Psoas muscle (tissue), 8 donors: Measurements from ENCODE around the gene DISC1. TPM values are rescaled to one million over a fixed set of nuclear protein-coding genes. Genes with fewer than 3 reads are reported as not detected.
A peak's percentile ranks its signal among the peaks of the same experiment; 100 is the strongest.

ENCODE experiments used
- ATAC-seq, 4 donors: fragments of 200-7000 bp; cut with Tn5 transposase; one replicate each; pipeline ENCODE4 v1.9.1; 2020; ENCODE audit warnings: moderate library complexity in 3 of 4, mild to moderate bottlenecking in 2 of 4
- DNase-seq, 2 donors: peaks; one replicate each; pipeline ENCODE4 v3.0.0-alpha.2; 2020
- H3K27ac ChIP-seq: fragments of 200-600 bp; one replicate; pipeline ENCODE4 v1.8.0; 2022
- H3K27me3 ChIP-seq, 3 donors: fragments of 200-600 bp in 1 of 3; one replicate each; pipeline versions ENCODE4 v1.6.1 to v1.8.0; 2013 to 2022; ENCODE audit warnings: low read length in 2 of 3, mild to moderate bottlenecking in 2 of 3, moderate library complexity in 1 of 3; ENCODE audit not compliant: insufficient read depth in 3 of 3
- H3K36me3 ChIP-seq, 2 donors: fragments of 200-600 bp in 1 of 2; one replicate each; pipeline versions ENCODE4 v1.6.1 to v1.8.0; 2013 to 2022; ENCODE audit warnings: low read depth in 1 of 2, mild to moderate bottlenecking in 1 of 2, moderate library complexity in 1 of 2; ENCODE audit not compliant: insufficient read depth in 1 of 2
- H3K4me1 ChIP-seq: fragments of 200-600 bp; one replicate; pipeline ENCODE4 v1.8.0; 2022
- H3K4me3 ChIP-seq: fragments of 200-600 bp; one replicate; pipeline ENCODE4 v1.8.0; 2022; ENCODE audit warnings: mild to moderate bottlenecking
- H3K9me3 ChIP-seq: fragments of 200-600 bp; one replicate; pipeline ENCODE4 v1.8.0; 2022
- WGBS, 3 donors: extraction: QIAGEN DNeasy Blood & Tissue Kit; methylation state at CpG; one replicate each; pipeline versions ENCODE4 v1.1.6 to v1.1.7; 2013; 5-methylcytosine and 5-hydroxymethylcytosine counted together
- intact Hi-C, 2 donors: fragments of 100-400 bp; cut with DNase I; formaldehyde crosslinking; loops; one replicate each; pipeline versions ENCODE4 v1.11.0 to v1.14.2; 2022
- polyA plus RNA-seq, 3 donors: library from polyadenylated mRNA; stranded (reverse); fragments of 200-250 nt; gene quantifications; one replicate each; pipeline ENCODE4 v1.2.3, GENCODE V29; 2013
- total RNA-seq, 4 donors: library from RNA; stranded (reverse); fragmentation: NEBNext Ultra II Directional in 2 of 4; extraction: Animal tissue kit (Norgen Biotek cat#: 25700) in 2 of 4; gene quantifications; one replicate each; pipeline versions ENCODE4 v1.2.1 to v1.2.4, GENCODE V29; 2021 to 2023
- TF ChIP-seq, protein P1 (sequence below): fragments of 200-600 bp; IDR thresholded peaks from one replicate; pipeline ENCODE4 v1.8.0; 2022; ENCODE audit warnings: antibody characterized with exemption
- donor health status: healthy with polysubstance abuse.
- donor health status: DM: no; HTN: no; CAD: no; lungs with moderate emphysema.
- donor health status: Bipolar disorder and iron deficiency.
- donor health status: healthy.
- donor health status: DM: yes; HTN: yes; CAD: no.
- donor health status: DM: no; HTN: no; CAD: no.
- donor health status: DM: no; HTN: no; CAD: no.
- donor health status: DM: yes; HTN: yes; CAD: no.

Gene DISC1
- total and polyA plus RNA-seq, 7 donors, result 0.35 to 2.8 (median 1.6) TPM

GRCh38 chr1:231583376-231583775 is 43.2 kb upstream of the DISC1 start:
- Histone ChIP-seq H3K9me3 (no peaks in the 10 kb centered on the region), H3K4me1 (peaks cover 7% of the 10 kb centered on the region), H3K4me3 (no peak overlapping the region), H3K36me3 (no peaks in the 10 kb centered on the region), H3K27ac (peak overlapping the region; percentile 36), H3K27me3 (no peaks in the 10 kb centered on the region)
- 80 to 83% (median 80%) methylated on average over 6 of the region's 6 CpGs for WGBS, 3 donors
- peak in 1 of 4 donors; percentile 21 for ATAC-seq
- TF ChIP-seq, protein P1, sequence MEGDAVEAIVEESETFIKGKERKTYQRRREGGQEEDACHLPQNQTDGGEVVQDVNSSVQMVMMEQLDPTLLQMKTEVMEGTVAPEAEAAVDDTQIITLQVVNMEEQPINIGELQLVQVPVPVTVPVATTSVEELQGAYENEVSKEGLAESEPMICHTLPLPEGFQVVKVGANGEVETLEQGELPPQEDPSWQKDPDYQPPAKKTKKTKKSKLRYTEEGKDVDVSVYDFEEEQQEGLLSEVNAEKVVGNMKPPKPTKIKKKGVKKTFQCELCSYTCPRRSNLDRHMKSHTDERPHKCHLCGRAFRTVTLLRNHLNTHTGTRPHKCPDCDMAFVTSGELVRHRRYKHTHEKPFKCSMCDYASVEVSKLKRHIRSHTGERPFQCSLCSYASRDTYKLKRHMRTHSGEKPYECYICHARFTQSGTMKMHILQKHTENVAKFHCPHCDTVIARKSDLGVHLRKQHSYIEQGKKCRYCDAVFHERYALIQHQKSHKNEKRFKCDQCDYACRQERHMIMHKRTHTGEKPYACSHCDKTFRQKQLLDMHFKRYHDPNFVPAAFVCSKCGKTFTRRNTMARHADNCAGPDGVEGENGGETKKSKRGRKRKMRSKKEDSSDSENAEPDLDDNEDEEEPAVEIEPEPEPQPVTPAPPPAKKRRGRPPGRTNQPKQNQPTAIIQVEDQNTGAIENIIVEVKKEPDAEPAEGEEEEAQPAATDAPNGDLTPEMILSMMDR, result no peak
- intact Hi-C loops, result no loop called here
- DNase-seq, result no peak

DNA sequence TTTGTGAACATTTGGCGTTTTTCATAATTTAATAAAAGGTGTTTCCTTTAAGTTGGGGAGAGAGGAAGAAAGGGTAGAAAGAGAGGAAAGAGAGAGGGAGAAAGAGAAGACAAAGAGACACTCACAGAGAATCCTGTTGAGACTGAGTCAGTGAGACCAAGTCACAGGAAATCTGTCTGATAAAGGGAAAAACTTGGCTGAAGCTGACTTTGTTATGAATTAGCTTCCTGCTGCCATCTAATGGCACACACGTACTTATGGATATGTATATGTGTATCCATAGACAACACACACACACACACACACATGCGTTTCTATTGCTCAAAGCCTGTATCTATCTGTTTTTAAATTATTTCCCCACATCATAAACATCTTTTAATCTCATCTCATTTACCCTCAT is 42.5 kb upstream of the DISC1 start:
- intact Hi-C loops, result no loop called here
- peak in 3 of 4 donors; percentile 44 to 69 (median 68) for ATAC-seq
- WGBS, 3 donors, result 59 to 66% (median 60%) methylated on average over 3 of the region's 3 CpGs

DNA sequence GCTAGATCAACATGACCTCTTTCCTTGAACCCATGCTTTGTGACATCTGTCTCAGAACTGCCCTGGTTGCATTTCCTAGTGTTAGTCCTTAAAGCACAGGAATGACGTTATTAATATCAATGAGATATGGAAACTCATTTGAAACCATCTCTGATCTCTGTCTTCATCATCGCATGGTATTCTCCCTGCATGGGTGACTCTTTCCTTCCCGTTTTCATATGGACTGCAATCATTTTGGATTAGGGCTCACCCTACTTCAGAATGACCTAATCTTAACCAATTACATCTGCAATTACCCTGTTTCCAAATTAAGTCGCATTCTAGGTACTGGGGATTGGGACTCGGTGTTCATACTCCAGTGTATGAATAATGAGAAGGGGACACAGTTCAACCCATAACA is 41.7 kb upstream of the DISC1 start:
- 73 to 90% (median 82%) methylated on average over 5 of the region's 5 CpGs for WGBS, 3 donors
- H3K4me1 ChIP-seq, result peaks cover 7% of the 10 kb centered on the region
- ATAC-seq (no peak), DNase-seq (no peak)
- intact Hi-C loops, result loop anchor here (5.0 kb wide), 2 partner anchors 33 to 228 kb away; no protein-coding TSS in a partner anchor
- H3K36me3 ChIP-seq, result no peaks in the 10 kb centered on the region
- H3K4me3 ChIP-seq, result no peak overlapping the region
- no peak overlapping the region for H3K27ac ChIP-seq
- H3K9me3 ChIP-seq, result no peaks in the 10 kb centered on the region
- H3K27me3 ChIP-seq, result no peaks in the 10 kb centered on the region
- TF ChIP-seq, protein P1, result no peak

More for the DNA sequence above, 42.5 kb upstream of the DISC1 start:
- Histone ChIP-seq H3K4me3 (no peak overlapping the region), H3K4me1 (peaks cover 7% of the 10 kb centered on the region), H3K27me3 (no peaks in the 10 kb centered on the region), H3K9me3 (no peaks in the 10 kb centered on the region), H3K27ac (peak overlapping the region; percentile 36), H3K36me3 (no peaks in the 10 kb centered on the region)
- no peak for DNase-seq
- TF ChIP-seq, protein P1, result peak; percentile 5

DNA sequence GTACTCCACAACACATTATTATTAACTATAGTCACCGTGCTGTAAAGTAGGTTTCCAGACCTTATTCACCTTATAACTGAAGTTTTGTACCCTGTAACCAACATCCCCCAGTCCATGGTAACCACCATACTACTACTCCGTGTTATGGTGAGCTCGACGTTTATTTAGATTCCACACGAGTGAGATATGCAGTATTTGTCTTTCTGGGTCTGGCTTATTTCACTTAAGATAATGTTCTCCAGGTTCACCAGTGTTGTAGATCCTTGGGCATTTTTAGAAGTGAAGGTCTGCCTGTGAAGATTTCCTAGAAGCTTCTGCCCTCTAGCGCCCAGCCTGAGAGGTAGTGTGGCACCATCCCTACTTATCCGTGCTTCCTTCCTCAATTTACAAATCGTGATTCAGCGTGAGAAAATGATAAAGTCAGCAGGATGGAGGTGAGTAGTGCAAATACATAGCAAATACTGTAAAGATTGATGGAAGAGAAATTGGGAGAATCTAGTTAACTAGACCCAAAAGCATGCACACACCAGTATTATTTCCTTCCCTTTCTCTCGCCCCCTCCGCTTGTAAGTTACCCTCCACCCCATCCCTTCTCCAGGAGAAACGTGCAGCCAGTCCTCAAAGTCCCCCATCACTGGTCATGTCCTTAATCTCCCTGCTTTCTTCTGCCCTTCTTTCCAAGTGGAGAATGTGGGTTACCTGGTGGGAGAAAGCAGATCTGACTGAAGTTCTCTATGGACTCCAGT is 36.0 kb upstream of the DISC1 start:
- H3K27me3 ChIP-seq, result no peaks in the 10 kb centered on the region
- no peak overlapping the region for H3K4me3 ChIP-seq
- DNase-seq, result peak in 1 of 2 donors; percentile 36
- 24 to 25% (median 25%) methylated on average over 12 of the region's 12 CpGs for WGBS, 3 donors
- TF ChIP-seq, protein P1, result peak; percentile 73
- no peaks in the 10 kb centered on the region for H3K9me3 ChIP-seq
- no peaks in the 10 kb centered on the region for H3K36me3 ChIP-seq
- intact Hi-C loops, result loop anchor here (2.0 to 5.0 kb wide), 2 partner anchors 232 to 253 kb away; partner anchors contain the start of genes EXOC8 (in 1 of the 2) and SPRTN (in 1 of the 2)
- H3K4me1 ChIP-seq, result no peaks in the 10 kb centered on the region
- ATAC-seq, result peak; percentile 83 to 93 (median 88)
- H3K27ac ChIP-seq, result no peak overlapping the region
